Activated CD4-positive, alpha-beta T cell treated with anti-CD3 and anti-CD28 coated beads, Interleukin-2, amount 10 ng/mL, durations not matched to agents 7 days and 5 days (primary cell): Measurements from ENCODE around the gene ZFP92. TPM values are rescaled to one million over a fixed set of nuclear protein-coding genes. Genes with fewer than 3 reads are reported as not detected.
A peak's percentile ranks its signal among the peaks of the same experiment; 100 is the strongest.

Experiments used
- CTCF ChIA-PET: fragments of 350-600 bp; sonication (Branson Sonifier 250); formaldehyde crosslinking; loops from one replicate; lab custom pipeline; 2021; ENCODE audit warnings: antibody characterized with exemption; lab: Charles Lee
- POLR2A ChIA-PET: fragments of 350-600 bp; sonication (Branson Sonifier 250); formaldehyde crosslinking; loops from one replicate; lab custom pipeline; 2021; ENCODE audit warnings: antibody characterized with exemption; lab: Charles Lee
- DNase-seq: peaks from one replicate; pipeline ENCODE4 v3.0.0-alpha.2; 2020
- H3K27ac Mint-ChIP-seq: one replicate; pipeline ENCODE4 v1.8.0; 2021; ENCODE audit warnings: mild to moderate bottlenecking, moderate library complexity, mixed read lengths
- H3K27me3 Mint-ChIP-seq: one replicate; pipeline ENCODE4 v1.8.0; 2021; ENCODE audit warnings: mixed read lengths
- H3K36me3 Mint-ChIP-seq: one replicate; pipeline ENCODE4 v1.8.0; 2021; ENCODE audit warnings: low read depth, mixed read lengths
- H3K4me1 Mint-ChIP-seq: one replicate; pipeline ENCODE4 v1.8.0; 2021; ENCODE audit warnings: mixed read lengths
- H3K4me3 Mint-ChIP-seq: one replicate; pipeline ENCODE4 v1.8.0; 2021; ENCODE audit warnings: mild to moderate bottlenecking, moderate library complexity, mixed read lengths
- H3K9me3 Mint-ChIP-seq: one replicate; pipeline ENCODE4 v1.8.0; 2021; ENCODE audit warnings: mixed read lengths
- total RNA-seq, 2 experiments: library from RNA; stranded (reverse); gene quantifications; one replicate each; pipeline ENCODE4 v1.2.3, GENCODE V29; 2021

The ZFP92 gene, protein sequence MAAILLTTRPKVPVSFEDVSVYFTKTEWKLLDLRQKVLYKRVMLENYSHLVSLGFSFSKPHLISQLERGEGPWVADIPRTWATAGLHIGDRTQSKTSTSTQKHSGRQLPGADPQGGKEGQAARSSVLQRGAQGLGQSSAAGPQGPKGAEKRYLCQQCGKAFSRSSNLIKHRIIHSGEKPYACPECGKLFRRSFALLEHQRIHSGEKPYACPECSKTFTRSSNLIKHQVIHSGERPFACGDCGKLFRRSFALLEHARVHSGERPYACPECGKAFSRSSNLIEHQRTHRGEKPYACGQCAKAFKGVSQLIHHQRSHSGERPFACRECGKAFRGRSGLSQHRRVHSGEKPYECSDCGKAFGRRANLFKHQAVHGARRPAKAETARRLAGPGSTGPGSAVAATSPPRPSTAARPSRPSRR
- total RNA-seq: under 1 TPM; 0.52 to 0.60 TPM

DNA sequence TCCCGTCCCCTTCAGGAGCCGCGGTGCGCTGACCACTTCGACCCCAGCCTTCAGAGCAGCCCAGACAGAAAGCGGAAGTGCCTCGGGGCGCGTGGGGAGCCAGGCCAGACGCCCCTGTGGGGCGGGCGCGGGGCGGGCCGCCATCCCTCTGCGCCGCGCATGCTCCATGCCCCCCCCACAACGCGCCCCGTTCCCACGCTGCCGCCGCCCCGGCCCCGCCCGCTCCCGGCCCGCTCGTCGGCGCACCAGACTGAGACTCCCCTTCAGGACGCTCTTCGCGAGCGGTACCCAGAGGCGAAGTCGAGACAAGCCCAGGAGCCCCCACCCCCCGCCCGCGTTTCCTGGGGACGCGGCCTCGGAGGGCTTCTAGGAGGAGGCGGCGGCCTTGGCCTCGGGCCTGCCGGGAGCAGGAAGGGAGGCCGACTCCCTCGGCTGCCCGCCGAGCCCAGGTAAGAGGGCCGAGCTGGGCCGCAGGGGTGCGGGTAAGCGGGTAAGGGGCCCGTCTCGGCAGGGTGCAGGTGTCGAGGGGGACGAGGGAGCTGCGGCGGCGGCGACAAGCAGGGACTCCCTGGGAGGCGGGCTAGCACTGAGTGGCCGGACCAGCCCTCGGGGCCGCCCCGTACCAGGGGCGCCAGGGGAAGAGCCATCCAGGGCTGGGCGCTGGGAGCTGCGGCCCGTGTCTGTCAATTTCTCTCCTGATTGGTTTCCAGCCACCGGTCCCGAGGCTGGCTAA is at the start of gene ZFP92:
Gene ZFP92 (plus strand): TSS at position 218 of the 733 bp plus-strand sequence. CDS start 6,851 bp downstream, outside the sequence.
- Mint-ChIP-seq H3K27ac (no peak within 1 kb of the TSS), H3K27me3 (peaks cover 9% of the 10 kb centered on the region), H3K4me3 (peak within 1 kb of the TSS; percentile 37), H3K4me1 (peaks cover 7% of the 10 kb centered on the region), H3K9me3 (no peaks in the 10 kb centered on the region), H3K36me3 (no peaks in the 10 kb centered on the region)
- ChIA-PET CTCF (no interaction called here), POLR2A (no interaction called here)
- DNase-seq: peak; percentile 6

- Mint-ChIP-seq H3K4me3 (no peak overlapping the region), H3K27me3 (peaks cover 1% of the 10 kb centered on the region), H3K4me1 (peaks cover 6% of the 10 kb centered on the region), H3K36me3 (peaks cover 5% of the 10 kb centered on the region), H3K27ac (no peak overlapping the region), H3K9me3 (peaks cover 4% of the 10 kb centered on the region)
- ChIA-PET CTCF (interaction anchor here (1.3 kb wide), 1 partner anchor 14 kb away, joined by 3 read pairs; no protein-coding TSS in a partner anchor), POLR2A (no interaction called here)
- no peak for DNase-seq
These were observed 49.4 kb upstream of the ZFP92 start for GRCh38 chrX:153361781-153362397.

GRCh38 chrX:153365670-153366069 is 45.6 kb upstream of the ZFP92 start:
- H3K27ac Mint-ChIP-seq: no peak overlapping the region
- CTCF ChIA-PET: no interaction called here
- H3K4me3 Mint-ChIP-seq: no peak overlapping the region
- peaks cover 1% of the 10 kb centered on the region for H3K36me3 Mint-ChIP-seq
- no peaks in the 10 kb centered on the region for H3K9me3 Mint-ChIP-seq
- POLR2A ChIA-PET: no interaction called here
- peaks cover 9% of the 10 kb centered on the region for H3K4me1 Mint-ChIP-seq
- H3K27me3 Mint-ChIP-seq: peaks cover 1% of the 10 kb centered on the region
- no peak for DNase-seq

- ChIA-PET POLR2A (no interaction called here), CTCF (no interaction called here)
- Mint-ChIP-seq H3K27ac (no peak overlapping the region), H3K9me3 (no peaks in the 10 kb centered on the region), H3K27me3 (peaks cover 1% of the 10 kb centered on the region), H3K4me3 (no peak overlapping the region), H3K4me1 (peaks cover 12% of the 10 kb centered on the region), H3K36me3 (no peaks in the 10 kb centered on the region)
- no peak for DNase-seq
These were observed 45.2 kb upstream of the ZFP92 start for GRCh38 chrX:153366119-153366518.

- Mint-ChIP-seq H3K27me3 (peaks cover under 1% of the 10 kb centered on the region), H3K36me3 (no peaks in the 10 kb centered on the region), H3K27ac (no peak overlapping the region), H3K4me3 (no peak overlapping the region), H3K9me3 (no peaks in the 10 kb centered on the region), H3K4me1 (peaks cover 12% of the 10 kb centered on the region)
- DNase-seq: no peak
- POLR2A ChIA-PET: no interaction called here
- CTCF ChIA-PET: no interaction called here
These were observed 44.3 kb upstream of the ZFP92 start for GRCh38 chrX:153366878-153367538.

GRCh38 chrX:153370293-153371055 is 40.8 kb upstream of the ZFP92 start:
- no peak for DNase-seq
- Mint-ChIP-seq H3K27me3 (peaks cover 2% of the 10 kb centered on the region), H3K4me1 (peaks cover 12% of the 10 kb centered on the region), H3K9me3 (no peaks in the 10 kb centered on the region), H3K4me3 (no peak overlapping the region), H3K27ac (no peak overlapping the region), H3K36me3 (no peaks in the 10 kb centered on the region)
- ChIA-PET POLR2A (no interaction called here), CTCF (interaction anchor here (1.3 kb wide), 1 partner anchor 10 kb away, joined by 5 read pairs; no protein-coding TSS in a partner anchor)

- Mint-ChIP-seq H3K27ac (no peak overlapping the region), H3K4me1 (peaks cover 7% of the 10 kb centered on the region), H3K36me3 (no peaks in the 10 kb centered on the region), H3K9me3 (no peaks in the 10 kb centered on the region), H3K4me3 (no peak overlapping the region), H3K27me3 (peaks cover 2% of the 10 kb centered on the region)
- no peak for DNase-seq
- POLR2A ChIA-PET: no interaction called here
- CTCF ChIA-PET: interaction anchor here (1.3 kb wide), 1 partner anchor 9 kb away, joined by 5 read pairs; no protein-coding TSS in a partner anchor
These were observed 40.0 kb upstream of the ZFP92 start for GRCh38 chrX:153371256-153371655.

- Mint-ChIP-seq H3K9me3 (no peaks in the 10 kb centered on the region), H3K4me3 (no peak overlapping the region), H3K27ac (no peak overlapping the region), H3K4me1 (peaks cover 7% of the 10 kb centered on the region), H3K36me3 (no peaks in the 10 kb centered on the region), H3K27me3 (peaks cover 2% of the 10 kb centered on the region)
- POLR2A ChIA-PET: no interaction called here
- DNase-seq: no peak
- CTCF ChIA-PET: no interaction called here
These were observed 38.3 kb upstream of the ZFP92 start for GRCh38 chrX:153372949-153373348.

GRCh38 chrX:153374426-153374825 is 36.8 kb upstream of the ZFP92 start:
- CTCF ChIA-PET: no interaction called here

GRCh38 chrX:153375571-153375970 is 35.7 kb upstream of the ZFP92 start:
- ChIA-PET POLR2A (no interaction called here), CTCF (no interaction called here)
- Mint-ChIP-seq H3K9me3 (no peaks in the 10 kb centered on the region), H3K27me3 (peaks cover 2% of the 10 kb centered on the region), H3K4me3 (no peak overlapping the region), H3K4me1 (peaks cover 5% of the 10 kb centered on the region), H3K36me3 (no peaks in the 10 kb centered on the region), H3K27ac (no peak overlapping the region)
- no peak for DNase-seq

More at GRCh38 chrX:153374426-153374825, 36.8 kb upstream of the ZFP92 start:
- Mint-ChIP-seq H3K9me3 (no peaks in the 10 kb centered on the region), H3K27me3 (peaks cover 2% of the 10 kb centered on the region), H3K27ac (no peak overlapping the region), H3K36me3 (no peaks in the 10 kb centered on the region), H3K4me3 (no peak overlapping the region), H3K4me1 (peaks cover 7% of the 10 kb centered on the region)
- POLR2A ChIA-PET: no interaction called here
- no peak for DNase-seq

DNA sequence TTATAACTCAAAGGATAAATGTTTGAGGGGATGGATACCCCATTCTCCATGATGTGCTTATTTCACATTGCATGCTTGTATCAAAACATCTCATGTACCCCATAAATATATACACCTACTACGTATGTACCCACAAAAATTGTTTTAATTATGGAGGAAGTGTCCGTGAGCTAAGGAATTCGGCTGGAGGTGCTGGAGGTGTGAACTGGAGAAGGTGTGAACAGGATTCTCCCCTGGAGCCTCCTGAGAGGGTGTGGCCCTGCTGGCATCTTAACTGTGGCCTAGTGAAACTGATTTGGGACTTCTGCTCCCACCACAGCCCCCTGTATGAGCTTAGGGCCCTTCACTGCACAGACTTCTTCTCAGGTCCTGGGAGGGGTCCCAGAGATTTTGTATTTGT is 33.5 kb upstream of the ZFP92 start:
- H3K27ac Mint-ChIP-seq: no peak overlapping the region
- peaks cover 2% of the 10 kb centered on the region for H3K27me3 Mint-ChIP-seq
- no peaks in the 10 kb centered on the region for H3K36me3 Mint-ChIP-seq
- H3K4me3 Mint-ChIP-seq: no peak overlapping the region
- POLR2A ChIA-PET: no interaction called here
- CTCF ChIA-PET: interaction anchor here (0.7 to 0.9 kb wide), 2 partner anchors 19 to 27 kb away, joined by 3 read pairs; no protein-coding TSS in a partner anchor
- H3K9me3 Mint-ChIP-seq: no peaks in the 10 kb centered on the region
- DNase-seq: no peak
- H3K4me1 Mint-ChIP-seq: no peaks in the 10 kb centered on the region

DNA sequence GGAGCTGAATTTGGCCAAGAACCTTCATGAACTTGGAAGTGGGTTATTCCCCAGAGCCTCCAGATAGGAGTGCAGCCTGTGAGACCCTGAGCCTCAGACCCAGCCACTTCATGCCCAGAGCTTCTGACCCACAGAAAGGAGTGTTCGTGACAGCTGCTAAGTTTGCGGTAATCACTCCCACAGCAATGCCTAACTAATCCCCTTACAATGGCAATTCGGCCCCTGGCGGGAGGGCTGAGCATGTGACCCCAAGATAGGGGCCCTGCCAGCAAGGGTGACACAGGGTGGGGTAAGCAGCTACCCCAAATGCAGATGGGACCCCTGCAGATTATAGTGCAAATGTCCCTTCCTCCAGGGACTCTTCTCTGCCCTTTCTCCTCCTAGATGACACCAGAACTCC is 32.7 kb upstream of the ZFP92 start:
- no peak overlapping the region for H3K27ac Mint-ChIP-seq
- no peaks in the 10 kb centered on the region for H3K36me3 Mint-ChIP-seq
- DNase-seq: no peak
- H3K4me1 Mint-ChIP-seq: no peaks in the 10 kb centered on the region
- ChIA-PET CTCF (interaction anchor here (0.9 to 1.0 kb wide), 2 partner anchors 14 to 20 kb away, joined by 3 read pairs; no protein-coding TSS in a partner anchor), POLR2A (no interaction called here)
- H3K4me3 Mint-ChIP-seq: no peak overlapping the region
- H3K27me3 Mint-ChIP-seq: peaks cover 2% of the 10 kb centered on the region
- no peaks in the 10 kb centered on the region for H3K9me3 Mint-ChIP-seq
